NCI-H460 (cell line): ENCODE measurements around the gene KYNU. TPM values are rescaled to one million over a fixed set of nuclear protein-coding genes. Genes with fewer than 3 reads are reported as not detected.
"Not testable (repeated sequence)": the region's sequence is repeated elsewhere in the genome, so short reads cannot be mapped to it uniquely, and the experiment has no call there.

Source experiments
- DNase-seq: peaks from one replicate; pipeline ENCODE4 v3.0.0-alpha.2; 2016; ENCODE audit warnings: low read depth; ENCODE audit errors: extremely low read depth
- total RNA-seq: library from RNA; depleted of rRNA; stranded (reverse); fragments of >200 nt; shearing (Covaris generic); gene quantifications from 2 replicates; pipeline ENCODE4 v1.2.3, GENCODE V29; 2014

KYNU gene
- total RNA-seq, 1 experiment from 2014 or later, result 274 TPM

DNA sequence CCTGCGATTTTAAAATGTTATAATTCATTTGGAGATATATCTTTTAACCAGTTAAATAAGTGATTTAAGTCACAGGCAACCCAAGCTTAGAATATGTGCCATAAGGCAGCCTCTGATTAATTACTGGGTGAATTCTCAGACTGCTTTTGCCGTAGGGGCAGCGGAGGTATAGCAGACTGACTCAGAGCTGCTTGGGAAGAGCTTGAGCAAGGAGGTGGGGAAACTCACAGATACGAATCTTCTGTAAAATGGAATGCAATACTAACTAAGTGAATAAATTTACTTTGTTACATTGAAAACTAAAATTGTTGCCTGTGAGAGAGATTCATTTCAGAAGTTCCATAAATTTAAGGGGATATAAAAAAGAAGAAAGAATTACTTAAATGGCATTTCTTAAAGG lies 115.4 kb downstream of the KYNU start:
- DNase-seq, result no peak

DNA sequence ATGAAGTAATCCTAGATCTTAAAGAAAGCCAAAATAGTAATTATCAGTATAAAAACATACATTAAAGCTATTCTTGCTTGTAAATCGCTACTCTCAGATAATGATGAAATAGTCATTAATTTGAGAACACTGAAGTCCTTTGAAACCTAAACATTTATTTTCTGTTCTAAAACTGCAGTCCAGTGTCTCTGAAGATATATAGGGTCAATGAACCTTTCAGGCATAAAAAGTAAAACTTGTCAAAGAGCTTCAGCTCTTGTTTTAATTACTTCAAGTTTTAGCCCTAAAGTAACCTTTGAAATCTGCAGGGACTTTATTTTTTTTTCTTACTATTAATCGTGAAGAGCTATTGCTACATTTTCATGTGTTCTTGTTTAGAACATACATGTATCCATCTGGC lies 116.3 kb downstream of the KYNU start:
- no peak for DNase-seq

DNA sequence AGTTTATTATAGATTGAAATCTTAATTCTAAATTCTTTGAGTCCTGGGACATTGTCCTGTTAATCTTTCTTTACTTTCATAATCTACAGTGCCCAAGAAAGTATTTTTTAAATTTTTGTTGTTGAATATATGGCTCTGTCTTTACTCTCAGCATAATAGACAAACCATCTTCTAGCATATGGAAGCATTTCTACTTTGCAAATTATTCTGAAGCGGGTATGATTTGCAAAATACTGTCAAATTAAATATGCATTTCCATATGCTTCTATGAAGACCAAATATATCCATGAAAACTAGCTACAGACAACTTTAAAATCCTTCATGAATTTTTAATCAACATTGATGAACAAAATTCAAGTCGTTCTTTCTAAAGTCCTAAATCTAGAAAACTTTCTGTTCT lies 117.2 kb downstream of the KYNU start:
- no peak for DNase-seq

DNA sequence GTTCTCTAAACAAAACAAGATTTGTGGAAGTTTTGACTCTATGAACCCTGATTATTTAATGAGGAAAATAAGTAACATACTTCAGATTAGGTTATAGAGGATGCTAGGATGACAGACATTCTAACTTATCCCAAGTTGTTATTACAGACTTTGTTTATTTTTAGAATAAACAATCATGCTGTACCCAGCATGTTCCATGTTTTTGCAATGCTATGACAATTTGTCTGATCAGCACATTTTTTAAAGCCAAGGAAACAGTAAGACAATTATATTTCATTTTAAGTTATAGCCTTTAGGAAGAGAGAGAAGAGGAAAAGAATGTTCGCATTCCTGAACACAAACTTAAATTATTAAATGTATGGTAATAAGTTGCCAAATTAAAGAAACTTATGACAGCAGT lies 119.8 kb downstream of the KYNU start:
- no peak for DNase-seq

DNA sequence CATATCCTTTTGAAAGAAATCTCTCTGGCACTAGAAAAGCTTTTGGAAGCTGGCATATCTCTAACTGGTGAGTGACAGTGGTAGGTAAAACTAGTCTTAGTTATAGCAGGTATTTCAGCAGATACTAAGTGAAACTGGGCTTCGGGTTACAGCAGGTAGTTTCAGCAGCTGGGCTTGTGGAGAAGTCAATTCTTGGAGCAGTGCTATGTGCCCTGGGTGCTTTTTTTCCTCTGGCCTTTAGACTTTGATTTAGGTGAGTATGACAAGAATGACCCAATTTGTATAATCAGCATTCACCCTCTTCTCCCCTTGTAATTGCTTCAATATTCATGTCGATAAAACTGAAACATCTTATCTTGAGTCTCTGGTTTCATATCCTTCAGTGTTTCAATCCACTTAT lies 123.1 kb downstream of the KYNU start:
- DNase-seq, result no peak

DNA sequence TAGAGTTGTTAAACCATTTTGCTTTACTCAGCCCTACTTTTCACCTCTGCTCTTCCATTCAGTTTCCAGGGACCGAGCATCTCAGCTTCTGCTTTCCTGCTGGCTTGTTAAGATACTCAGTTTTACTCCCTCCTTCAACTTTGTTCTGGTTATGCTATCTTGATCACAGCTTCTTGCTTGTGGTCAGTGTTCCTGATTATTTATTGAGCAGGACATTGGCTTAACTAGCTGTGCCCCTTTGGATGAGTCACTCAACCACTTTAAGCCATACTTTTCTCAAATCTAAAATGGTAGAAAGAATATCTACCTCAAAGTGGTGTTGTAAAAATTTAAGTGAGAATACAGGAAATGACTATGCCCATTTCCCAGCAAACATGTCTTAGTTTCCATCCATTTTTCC lies 124.0 kb downstream of the KYNU start:
- no peak for DNase-seq

DNA sequence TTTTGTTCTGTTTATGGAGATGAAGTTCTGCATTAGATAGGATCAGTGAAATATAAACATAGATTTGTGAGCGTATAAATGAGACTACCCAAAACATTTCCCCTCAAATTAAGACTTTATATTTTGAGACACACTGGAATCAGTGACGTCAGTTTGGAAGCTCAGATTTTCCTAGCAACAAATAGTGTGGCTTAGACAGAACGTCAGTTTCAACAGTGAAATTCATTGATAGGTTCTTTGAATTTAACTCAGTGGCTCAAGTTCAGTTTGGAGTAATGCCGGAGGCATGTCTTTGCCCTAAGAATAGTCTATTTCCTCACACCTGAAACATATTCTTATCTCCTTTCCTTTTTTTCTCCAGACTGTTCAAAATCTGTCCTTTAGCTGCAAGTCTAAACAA lies 138.2 kb downstream of the KYNU start:
- DNase-seq, result no peak

DNA sequence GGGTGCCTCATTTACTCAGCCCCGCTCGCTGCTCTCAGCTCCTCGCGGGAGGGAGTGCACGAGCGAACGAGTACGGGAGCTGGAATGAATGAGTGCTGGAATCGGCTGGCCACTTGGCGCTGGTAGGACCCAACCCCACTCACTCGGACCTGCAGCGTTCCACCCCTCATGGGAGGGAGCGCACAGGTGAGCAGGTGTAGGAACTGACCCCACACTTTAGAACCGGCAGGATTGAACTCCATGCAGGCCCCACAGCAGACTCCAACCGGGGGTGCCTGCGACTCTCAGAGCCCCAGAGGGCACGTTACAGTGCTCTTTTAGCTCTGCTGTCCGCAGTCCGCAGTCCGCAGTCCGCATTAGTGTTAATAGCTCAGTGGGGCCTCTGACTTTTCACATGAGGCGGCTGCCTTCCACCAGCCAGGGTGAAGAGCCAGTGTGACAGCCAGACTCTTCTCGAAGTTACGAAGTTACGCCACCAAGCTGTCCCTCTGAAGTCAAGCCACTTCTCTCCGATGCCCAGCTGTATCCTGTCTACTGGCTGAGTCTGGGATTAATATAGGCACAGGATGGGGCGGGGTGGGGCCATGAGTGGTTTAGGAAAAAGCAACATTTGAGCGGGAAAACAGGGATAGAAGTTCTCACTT lies 149.1 kb downstream of the KYNU start:
- no peak for DNase-seq

DNA sequence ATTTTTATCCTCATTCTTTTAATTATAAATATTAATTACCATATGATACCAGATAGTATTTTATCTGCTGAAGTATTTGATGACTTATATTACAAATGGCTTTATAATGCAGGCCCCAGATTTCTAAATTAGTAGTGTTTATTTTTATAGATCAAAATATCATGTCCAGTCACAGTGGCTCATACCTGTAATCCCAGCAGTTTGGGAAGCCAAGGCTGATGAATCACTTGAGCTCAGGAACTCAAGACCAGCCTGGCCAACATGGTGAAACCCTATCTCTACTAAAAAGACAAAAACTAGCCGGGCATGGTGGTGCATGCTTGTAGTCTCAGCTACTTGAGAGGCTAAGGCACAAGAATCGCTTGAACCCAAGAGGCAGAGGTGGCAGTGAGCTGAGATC lies 151.7 kb downstream of the KYNU start:
- no peak for DNase-seq

DNA sequence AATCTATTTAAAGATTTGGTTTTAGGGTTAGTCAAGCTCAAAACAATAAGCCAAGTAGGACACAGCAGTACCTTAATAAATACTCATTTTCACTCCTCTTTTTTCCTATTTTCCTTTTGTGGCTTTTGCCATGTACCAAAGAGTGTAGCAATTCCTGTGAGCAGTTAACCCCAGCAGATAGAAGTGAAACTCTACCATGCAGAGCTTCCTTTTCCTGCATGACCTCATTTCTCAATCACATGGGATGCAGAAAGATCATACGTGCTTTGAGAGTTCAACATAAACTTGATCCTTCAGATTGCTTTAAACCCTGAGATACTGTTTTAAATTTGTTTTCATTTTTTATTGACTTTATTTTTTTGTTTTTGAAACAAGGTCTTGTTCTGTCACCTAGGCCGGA lies 152.7 kb downstream of the KYNU start:
- no peak for DNase-seq

DNA sequence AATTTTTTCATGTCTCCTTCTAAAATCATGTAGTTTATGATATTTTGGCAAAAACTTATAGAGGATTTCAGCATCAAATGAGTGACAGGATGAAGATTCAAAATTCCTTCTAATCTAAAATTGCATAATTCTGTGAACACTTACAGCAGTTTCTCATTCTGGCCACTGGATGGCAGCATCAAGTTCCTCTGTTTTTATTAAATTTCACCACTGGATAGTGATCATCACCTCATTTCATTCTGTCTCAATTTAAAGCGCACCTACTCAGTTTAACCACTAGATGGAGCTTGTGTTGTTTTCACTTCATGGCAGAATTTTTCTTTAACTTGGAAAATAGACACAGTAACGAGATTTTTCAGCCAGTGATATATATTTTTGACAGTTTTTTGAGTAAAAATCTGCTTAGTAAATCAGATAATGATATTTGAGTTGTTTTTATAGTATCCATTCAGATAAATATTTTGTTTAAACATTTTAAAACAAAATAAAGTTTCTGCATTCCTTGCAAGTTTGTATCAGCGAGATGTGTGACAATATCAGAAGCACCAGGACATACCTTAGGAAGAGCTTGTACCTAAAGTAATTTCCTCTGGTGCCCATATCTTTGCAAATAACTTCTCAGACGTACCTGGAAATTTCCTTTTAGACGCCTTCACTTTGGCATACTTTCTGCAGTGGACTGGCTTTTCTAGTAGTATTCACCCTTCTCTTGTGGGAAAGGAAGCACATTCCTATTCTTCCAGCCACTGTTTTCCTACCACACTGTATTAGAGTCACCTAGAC lies 157.0 kb downstream of the KYNU start:
- peak; percentile 89 for DNase-seq

DNA sequence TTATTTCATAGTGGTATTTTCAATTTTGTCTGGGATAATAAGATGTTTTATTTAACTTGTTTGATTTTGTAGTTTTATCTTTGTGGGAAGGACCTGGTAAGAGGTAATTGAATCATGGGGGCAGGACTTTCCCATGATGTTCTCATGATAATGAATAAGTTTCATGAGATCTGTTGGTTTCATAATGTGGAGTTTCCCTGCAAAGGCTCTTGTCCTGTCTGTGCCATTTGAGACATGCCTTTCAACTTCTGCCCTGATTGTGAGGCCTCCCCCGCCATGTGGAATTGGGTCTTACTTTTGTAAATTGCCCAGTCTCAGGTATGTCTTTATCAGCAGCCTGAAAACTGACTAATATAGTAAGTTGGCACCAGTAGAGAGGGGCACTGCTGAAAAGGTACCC lies 174.0 kb downstream of the KYNU start:
- no peak for DNase-seq

DNA sequence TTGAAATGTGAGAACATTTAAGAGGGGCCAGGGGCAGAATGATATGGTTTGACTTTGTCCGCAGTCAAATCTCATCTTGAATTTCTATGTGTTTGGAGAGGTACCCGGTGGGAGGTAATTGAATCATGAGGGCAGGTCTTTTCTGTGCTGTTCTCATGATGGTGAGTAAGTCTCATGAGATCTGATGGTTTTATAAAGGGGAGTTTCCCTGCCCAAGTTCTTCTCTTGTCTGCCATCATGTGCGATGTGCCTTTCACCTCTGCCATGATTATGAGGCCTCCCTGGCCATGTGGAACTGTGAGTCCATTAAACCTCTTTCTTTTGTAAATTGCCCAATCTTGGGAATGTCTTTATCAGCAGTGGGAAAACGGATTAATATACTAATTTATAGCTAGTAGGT lies 176.0 kb downstream of the KYNU start:
- not testable (repeated sequence) for DNase-seq

DNA sequence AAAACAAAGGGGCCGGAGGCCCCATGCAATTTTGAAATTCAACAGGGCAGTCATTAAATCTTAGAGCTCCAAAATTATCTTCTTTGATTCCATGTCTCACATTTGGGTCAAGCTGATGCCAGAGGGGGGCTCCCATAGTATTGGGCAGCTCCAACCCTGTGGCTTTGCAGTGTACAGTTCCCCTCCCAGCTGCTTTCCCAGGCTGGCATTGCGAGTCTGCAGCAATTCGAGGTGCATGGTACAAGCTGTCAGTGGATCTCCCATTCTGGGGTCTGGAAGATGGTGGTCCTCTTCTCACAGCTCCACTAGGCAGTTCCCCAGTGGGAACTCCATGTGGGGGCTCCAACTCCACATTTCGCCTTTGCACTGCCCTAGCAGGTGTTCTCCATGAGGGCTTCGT lies 179.1 kb downstream of the KYNU start:
- no peak for DNase-seq

DNA sequence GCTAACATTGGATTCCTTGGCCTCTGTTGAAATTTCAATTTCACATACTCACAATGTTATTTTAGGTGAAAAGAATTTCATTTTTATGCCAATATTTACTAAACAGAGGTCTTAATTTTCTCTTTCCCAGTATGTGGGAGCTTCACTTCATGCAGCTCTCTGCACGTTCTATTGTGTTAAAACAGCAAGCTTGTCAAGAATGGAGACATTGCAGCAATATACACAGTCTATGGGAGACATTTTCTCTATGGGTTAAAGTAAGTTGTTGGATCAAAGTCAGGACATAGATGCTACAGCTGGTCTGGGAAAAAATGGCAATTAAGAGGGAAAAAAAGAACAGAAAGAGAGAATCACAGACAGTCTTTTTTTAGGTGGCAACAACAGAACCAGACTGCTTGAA lies 181.4 kb downstream of the KYNU start:
- DNase-seq, result no peak

DNA sequence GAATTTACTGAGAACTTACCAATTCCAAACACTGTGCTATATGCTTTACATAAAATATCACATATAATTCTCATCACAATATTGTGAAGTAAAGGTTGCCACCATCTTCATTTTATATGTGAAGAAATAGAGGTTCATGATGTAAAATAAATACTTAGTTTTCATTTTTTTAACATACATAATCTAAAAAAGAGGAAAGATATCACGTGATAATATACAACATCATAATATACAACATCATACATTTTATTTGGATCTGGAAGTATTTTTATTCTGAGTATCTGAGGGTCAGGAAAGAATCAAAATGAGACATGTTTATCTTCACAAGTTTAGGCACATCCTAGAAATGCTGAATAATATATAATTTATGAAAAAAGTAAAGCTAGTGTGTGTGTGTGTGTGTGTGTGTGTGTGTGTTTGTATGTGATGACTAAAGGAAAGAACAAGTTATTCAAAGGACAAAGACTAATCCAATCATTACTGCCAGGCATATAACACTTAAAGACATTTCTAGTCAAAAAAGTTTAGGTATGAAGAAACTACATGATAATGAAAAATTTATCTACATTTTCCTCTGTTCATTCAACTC lies 186.2 kb downstream of the KYNU start:
- DNase-seq, result no peak

DNA sequence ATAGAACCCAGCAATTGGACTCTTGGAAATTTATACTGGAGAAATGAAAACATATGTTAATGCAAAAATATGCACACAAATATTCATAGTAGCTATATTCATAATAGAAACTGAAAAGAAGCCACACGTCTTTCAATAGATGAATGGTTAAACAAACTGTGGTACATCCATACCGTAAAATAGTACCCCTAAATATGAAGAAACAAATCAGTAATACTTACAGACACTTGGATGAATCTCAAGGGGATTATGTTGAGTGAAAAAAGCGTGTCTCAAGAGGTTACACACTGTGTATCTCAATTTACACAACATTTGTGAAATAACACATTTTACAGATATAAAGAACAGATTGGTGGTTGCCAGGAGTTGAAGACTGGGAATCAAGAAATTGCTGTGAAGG lies 190.6 kb downstream of the KYNU start:
- no peak for DNase-seq

DNA sequence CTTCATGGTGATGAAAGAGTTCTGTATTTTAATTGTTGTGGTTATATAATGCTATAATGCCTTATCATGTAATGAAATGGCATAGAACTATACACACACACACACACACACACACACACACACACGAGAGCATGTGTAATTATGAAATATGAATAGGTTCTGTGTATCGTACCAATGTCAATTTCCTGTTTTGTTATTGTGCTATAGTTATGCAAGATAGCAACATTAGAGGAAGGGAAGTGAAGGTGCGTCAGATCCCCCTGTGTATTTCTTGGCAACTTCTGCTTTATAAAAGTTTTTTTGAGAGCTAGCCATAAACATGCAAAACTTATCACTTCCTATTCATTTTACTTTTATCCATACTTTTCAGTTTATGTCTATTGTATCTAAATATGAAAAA lies 191.0 kb downstream of the KYNU start:
- no peak for DNase-seq

DNA sequence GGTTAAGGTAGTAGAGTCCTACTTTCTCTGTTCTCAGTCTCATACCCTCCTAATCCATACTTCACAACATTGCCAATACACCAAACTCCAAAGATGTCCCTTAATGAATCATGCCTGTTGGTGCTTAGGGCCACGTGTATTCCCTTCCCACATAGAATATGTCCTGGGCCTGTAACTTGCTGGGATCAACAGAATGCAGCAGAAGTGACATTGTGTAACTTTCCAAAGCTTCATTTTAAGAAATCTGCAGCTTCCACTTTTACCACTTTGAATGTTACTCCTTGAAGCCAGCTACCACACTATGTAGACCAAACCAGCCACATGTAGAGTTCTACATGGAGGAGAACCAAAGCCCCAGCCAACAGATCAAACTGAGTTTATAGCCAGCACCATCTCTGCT lies 193.2 kb downstream of the KYNU start:
- DNase-seq, result no peak

DNA sequence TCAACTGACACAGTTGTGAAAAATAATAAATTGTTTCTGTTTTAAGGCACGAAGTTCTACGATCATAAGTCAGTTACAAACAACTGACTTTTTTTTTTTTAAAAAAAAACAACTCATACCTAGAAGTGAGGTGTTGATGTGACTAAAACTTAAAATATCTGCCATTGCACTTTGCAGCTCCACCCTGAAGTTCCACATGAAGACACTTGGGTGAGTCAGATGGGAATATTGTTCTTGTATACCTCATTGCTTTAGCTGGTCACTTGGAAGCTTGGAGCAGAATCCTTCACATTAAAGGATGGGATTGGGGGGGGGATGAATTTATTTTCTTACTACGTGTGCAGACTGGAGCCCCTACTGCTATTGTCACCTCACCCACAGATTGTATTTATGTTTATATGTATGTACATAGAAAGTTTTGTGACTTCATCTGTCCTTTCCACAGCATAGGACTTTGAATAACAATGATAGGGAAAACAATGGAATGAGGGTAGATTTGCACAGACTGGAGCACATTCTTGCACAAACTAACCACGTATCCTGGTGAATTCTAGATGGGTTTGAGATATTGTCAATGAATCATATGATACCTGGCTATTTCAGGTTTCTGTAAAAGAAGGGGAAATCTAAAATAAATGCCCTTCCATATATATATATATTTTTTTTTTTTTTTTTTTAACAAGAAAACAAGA lies 193.9 kb downstream of the KYNU start:
- no peak for DNase-seq

DNA sequence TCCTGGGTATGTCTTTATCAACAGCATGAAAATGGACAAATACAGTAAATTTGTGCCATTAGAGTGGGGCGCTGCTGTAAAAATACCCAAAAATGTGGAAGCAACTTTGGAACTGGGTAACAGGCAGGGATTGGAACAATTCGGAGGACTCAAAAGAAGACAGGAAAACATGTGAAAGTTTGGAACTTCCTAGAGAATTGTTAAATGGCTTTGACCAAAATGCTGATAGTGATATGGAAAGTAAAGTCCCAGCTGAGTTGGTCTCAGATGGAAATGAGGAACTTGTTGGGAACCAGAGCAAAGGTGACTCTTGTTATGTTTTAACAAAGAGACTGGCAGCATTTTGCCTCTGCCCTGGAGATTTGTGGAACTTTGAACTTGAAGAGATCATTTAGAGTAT lies 197.4 kb downstream of the KYNU start:
- DNase-seq, result not testable (repeated sequence)

DNA sequence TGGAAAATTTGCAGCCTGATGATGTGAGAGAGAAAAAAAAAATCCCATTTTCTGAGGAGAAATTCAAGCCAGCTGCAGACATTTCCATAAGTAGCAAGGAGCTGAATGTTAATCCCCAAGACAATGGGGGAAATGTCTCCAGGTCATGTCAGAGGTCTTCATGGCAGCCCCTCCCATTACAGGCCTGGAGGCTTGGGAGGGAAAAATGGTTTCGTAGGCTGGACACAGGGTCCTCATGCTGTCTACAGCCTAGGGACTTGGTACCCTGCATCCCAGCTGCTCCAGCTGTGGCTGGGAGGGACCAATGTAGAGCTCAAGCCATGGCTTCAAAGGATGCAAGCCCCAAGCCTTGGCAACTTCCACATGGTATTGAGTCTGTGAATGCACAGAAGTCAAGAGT lies 198.2 kb downstream of the KYNU start:
- no peak for DNase-seq
